PC-3 (cell line): ENCODE results near the gene ARR3.
"Not testable (repeated sequence)": the region's sequence is repeated elsewhere in the genome, so short reads cannot be mapped to it uniquely, and the experiment has no call there.

Experiments
- CTCF ChIP-seq: fragments of 300-600 bp; sonication (generic); conservative IDR thresholded peaks from 2 replicates; pipeline ENCODE4 v1.5.1; 2017; ENCODE audit warnings: antibody characterized with exemption, low read depth, mild to moderate bottlenecking, low read length
- EZH2 ChIP-seq: fragments of 300-600 bp; sonication (generic); IDR thresholded peaks from one replicate; pipeline ENCODE4 v1.6.1; 2017; ENCODE audit warnings: antibody characterized with exemption, mild to moderate bottlenecking, low read length; ENCODE audit not compliant: unreplicated experiment
- EZH2phosphoT487 ChIP-seq: fragments of 300-600 bp; sonication (generic); IDR thresholded peaks from 2 replicates; pipeline ENCODE4 v1.6.1; 2018; ENCODE audit warnings: mild to moderate bottlenecking, antibody characterized with exemption, low read length, borderline replicate concordance

- not testable (repeated sequence) for TF ChIP-seq CTCF, EZH2phosphoT487, EZH2
Measured at GRCh38 chrX:70323628-70324027, 55.5 kb downstream of the ARR3 start.
